HG03196 (cell line): ENCODE results near the gene CLEC7A.

Experiments
- ATAC-seq: cut with Tn5 transposase; IDR thresholded peaks from one replicate; pipeline ENCODE4 v1.9.1; 2021; ENCODE audit not compliant: unreplicated experiment

Gene CLEC7A

GRCh38 chr12:10097521-10097920 lies 32.5 kb downstream of the CLEC7A start:
- no peak for ATAC-seq

- ATAC-seq: no peak
These were observed 34.0 kb downstream of the CLEC7A start for GRCh38 chr12:10095971-10096370.

- no peak for ATAC-seq
These were observed 35.2 kb downstream of the CLEC7A start for GRCh38 chr12:10094646-10095395.

GRCh38 chr12:10088955-10089900 lies 40.8 kb downstream of the CLEC7A start:
- ATAC-seq: no peak

- no peak for ATAC-seq
These were observed 42.0 kb downstream of the CLEC7A start for GRCh38 chr12:10088031-10088430.

- no peak for ATAC-seq
These were observed 43.6 kb downstream of the CLEC7A start for GRCh38 chr12:10086387-10086786.

- ATAC-seq: no peak
These were observed 45.3 kb downstream of the CLEC7A start for GRCh38 chr12:10084733-10085132.

GRCh38 chr12:10082117-10082874 lies 47.7 kb downstream of the CLEC7A start:
- no peak for ATAC-seq

GRCh38 chr12:10075451-10075850 lies 54.5 kb downstream of the CLEC7A start:
- ATAC-seq: no peak

GRCh38 chr12:10073261-10073660 lies 56.7 kb downstream of the CLEC7A start:
- no peak for ATAC-seq

- ATAC-seq: no peak
These were observed 57.9 kb downstream of the CLEC7A start for GRCh38 chr12:10072131-10072530.

GRCh38 chr12:10070380-10070779 lies 59.6 kb downstream of the CLEC7A start:
- no peak for ATAC-seq

- ATAC-seq: no peak
These were observed 60.0 kb downstream of the CLEC7A start for GRCh38 chr12:10069976-10070375.

GRCh38 chr12:10069099-10069498 lies 60.9 kb downstream of the CLEC7A start:
- no peak for ATAC-seq

GRCh38 chr12:10068644-10069043 lies 61.4 kb downstream of the CLEC7A start:
- no peak for ATAC-seq

GRCh38 chr12:10067942-10068341 lies 62.1 kb downstream of the CLEC7A start:
- no peak for ATAC-seq

GRCh38 chr12:10067264-10067663 lies 62.7 kb downstream of the CLEC7A start:
- no peak for ATAC-seq
